Urothelium cell line (cell line): Measurements from ENCODE around the gene CREB5.
"Not testable (repeated sequence)": the region's sequence is repeated elsewhere in the genome, so short reads cannot be mapped to it uniquely, and the experiment has no call there.

Source experiments
- DNase-seq: peaks from one replicate; pipeline ENCODE4 v3.0.0; 2011; ENCODE audit warnings: low spot score, mixed read lengths
- FAIRE-seq: peaks from 2 replicates; lab custom pipeline; 2011; peaks lifted over from hg19 to GRCh38; lab: Jason Lieb, UNC

The CREB5 gene

GRCh38 chr7:28598586-28598985 lies 186.3 kb downstream of the CREB5 start:
- DNase-seq = no peak
- FAIRE-seq = no peak

GRCh38 chr7:28599411-28599810 lies 187.1 kb downstream of the CREB5 start:
- no peak for FAIRE-seq
- DNase-seq = no peak

- DNase-seq (no peak), FAIRE-seq (no peak)
Measured at GRCh38 chr7:28602282-28602681, 190.0 kb downstream of the CREB5 start.

DNA sequence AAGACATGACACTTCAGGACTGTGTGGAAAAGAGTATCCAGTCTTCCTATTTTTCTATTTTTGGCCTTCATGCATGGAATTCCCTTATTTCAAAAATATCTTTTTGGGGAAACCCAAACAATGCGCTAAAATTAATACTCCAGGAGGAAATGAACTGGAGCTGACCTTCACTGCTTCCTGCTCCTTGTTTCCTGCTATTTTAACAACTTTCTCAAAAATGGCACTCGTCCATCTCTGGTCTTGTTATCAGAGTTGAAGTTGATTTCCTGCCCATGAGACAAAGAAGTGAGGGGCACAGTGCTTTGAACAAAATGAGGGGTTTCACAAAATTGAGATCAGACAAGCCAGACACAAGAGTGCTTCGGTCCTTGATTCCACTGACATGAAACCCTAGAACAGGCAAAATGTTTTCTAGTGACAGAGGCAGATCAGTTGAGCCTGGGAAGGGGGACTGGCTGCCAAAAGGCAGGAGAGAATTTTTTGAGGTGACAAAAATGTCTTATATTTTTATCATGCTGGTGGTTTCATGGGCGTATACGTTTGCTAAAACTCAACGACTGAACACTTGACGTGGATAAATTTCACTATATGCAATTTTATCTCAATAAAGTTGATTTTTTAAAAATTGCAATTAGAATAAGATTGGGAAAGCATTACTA lies 193.2 kb downstream of the CREB5 start:
- no peak for FAIRE-seq

GRCh38 chr7:28606421-28606820 lies 194.1 kb downstream of the CREB5 start:
- DNase-seq = no peak
- no peak for FAIRE-seq

More for the DNA sequence above, 193.2 kb downstream of the CREB5 start:
- no peak for DNase-seq

DNA sequence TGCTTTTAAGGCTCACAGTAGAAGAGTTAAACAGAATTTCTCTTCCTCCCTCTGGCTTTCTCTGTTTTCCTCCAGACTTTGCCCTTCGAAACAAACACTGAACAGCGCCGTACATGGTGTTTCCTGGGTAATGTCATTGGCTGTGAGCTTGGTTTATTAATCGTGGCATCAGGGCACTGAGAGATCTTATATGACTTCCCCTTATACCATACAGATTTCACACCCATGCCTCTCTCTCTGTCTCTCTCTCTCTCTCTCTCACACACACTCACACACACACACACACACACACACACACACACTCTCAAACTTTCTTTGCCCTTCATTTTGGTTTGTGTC lies 195.5 kb downstream of the CREB5 start:
- DNase-seq (no peak), FAIRE-seq (no peak)

DNA sequence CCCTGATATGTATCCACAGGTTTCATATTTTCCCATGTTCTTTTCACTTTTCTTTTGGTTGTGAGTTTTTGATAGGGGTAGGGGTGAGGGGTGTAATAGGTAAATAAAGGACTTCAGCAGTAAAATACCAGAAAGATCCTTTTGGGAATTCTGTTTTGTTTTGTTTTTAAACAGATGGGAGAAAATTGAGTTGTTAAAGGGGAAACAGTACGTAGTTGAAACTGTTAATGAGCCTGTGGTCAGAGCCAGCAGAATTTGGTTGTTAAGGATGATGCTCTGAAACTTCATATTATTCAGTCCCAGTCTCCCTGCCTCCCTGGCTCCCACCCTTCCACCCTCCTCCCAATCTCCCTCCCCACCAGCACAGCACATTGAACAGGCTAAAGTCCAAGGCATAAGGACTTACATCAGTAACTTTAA lies 195.9 kb downstream of the CREB5 start:
- DNase-seq (no peak), FAIRE-seq (no peak)

GRCh38 chr7:28608731-28609130 lies 196.4 kb downstream of the CREB5 start:
- no peak for FAIRE-seq
- DNase-seq = no peak

- no peak for DNase-seq
- FAIRE-seq = peak; percentile 70
Measured at GRCh38 chr7:28609608-28610007, 197.3 kb downstream of the CREB5 start.

DNA sequence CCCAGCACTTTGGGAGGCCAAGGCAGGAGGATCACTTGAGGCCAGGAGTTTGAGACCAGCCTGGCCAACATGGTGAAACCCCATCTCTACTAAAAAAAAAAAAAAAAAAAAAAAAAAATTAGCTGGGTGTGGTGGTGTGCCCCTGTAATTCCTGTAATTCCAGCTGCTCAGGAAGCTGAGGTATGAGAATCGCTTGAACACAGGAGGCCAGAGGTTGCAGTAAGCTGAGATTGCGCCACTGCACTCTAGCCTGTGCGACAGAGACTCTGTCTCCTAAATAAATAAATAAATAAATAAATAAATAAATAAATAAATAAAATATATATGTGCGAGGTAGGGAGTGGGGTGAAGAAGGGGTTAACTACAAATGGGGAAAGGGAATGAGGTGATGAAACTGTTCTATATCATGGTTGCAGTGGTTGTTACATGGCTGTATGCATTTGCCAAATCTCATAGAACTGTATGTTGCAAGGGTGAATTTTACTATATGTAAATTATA lies 199.1 kb downstream of the CREB5 start:
- FAIRE-seq, DNase-seq: not testable (repeated sequence)

DNA sequence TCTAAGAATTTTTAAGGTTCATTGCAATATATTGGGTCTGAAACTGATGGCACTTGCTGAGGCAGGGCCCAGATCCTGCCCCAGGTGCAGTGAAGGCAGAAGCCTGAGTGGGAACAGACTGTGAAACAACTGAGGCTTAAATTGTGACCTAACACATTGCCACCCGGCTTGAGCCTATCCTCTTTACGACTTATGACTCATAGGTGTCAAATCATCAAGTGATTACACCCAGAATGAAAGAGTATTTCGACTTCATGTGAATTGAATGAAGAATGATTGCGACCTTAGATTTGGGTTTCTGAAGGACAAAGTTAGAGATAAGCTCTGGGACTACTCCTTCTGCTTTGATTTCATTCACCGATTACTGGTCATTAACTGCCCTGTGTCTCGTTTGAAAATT lies 200.9 kb downstream of the CREB5 start:
- DNase-seq (peak; percentile 17), FAIRE-seq (no peak)

DNA sequence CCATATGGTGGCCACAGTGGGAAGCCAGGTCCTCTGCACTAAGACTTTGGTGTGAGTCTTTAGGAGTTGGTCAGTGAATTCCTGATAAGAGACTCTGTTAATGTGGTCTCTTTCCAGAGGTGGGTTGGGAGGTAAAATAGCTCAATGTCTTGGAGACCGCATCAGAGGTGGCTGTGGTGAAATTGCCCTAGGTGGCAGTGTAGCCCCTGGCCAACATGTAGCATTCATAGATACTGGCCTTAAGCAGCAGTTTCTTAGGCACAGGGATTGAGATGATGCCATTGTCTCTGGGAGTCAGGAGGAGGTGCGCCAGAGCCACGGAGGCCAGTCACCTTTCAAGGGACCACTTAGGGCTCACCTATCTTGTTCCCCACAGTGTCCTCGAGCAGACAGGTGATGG lies 202.8 kb downstream of the CREB5 start:
- DNase-seq (no peak), FAIRE-seq (peak; percentile 71)

GRCh38 chr7:28617308-28617880 lies 205.1 kb downstream of the CREB5 start:
- no peak for DNase-seq
- no peak for FAIRE-seq

DNA sequence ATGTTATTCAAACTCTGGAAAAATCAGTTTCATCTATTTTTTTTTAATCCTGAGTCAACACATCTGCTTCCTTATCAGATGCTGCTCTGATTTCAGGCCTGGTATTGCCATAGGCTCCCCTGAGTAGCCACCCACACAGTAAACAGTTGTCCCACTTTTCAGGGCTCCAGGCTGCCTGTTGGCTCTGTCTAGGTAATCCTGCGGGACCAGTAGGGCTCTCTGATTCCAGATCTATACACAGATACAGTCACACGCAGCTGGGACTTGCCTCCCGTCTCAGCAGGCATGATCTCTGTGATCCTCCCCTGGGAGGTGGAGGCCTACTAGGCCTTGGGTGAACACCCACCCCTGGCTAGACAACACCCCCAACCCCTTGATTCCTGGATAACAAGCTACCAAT lies 206.1 kb downstream of the CREB5 start:
- FAIRE-seq (no peak), DNase-seq (no peak)

- DNase-seq (no peak), FAIRE-seq (no peak)
Measured at GRCh38 chr7:28619256-28619655, 206.9 kb downstream of the CREB5 start.

DNA sequence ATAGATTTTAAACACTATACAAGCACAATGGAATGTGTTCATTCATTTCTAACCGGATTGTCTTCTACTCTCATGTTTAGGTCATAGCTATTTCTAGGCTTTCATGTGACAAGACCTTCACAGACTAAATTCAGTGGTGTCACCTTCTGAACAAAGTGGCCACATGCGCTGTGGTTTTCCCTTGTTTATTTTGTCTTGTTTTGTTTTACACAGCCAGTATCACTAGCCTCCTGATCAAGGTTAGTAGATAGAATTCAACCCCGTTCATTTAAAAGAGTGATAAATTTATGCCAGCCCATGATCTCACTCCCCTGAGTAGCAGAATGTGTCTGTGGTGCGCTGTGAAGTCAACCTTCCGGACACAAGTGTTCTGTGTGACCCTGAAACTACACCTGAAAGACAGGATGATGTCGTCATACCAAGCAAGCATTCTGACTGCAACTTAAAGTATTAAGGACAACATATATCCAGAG lies 209.1 kb downstream of the CREB5 start:
- FAIRE-seq (peak; percentile 13), DNase-seq (no peak)

GRCh38 chr7:28623105-28623730 lies 210.9 kb downstream of the CREB5 start:
- peak; percentile 20 for FAIRE-seq
- DNase-seq = no peak

DNA sequence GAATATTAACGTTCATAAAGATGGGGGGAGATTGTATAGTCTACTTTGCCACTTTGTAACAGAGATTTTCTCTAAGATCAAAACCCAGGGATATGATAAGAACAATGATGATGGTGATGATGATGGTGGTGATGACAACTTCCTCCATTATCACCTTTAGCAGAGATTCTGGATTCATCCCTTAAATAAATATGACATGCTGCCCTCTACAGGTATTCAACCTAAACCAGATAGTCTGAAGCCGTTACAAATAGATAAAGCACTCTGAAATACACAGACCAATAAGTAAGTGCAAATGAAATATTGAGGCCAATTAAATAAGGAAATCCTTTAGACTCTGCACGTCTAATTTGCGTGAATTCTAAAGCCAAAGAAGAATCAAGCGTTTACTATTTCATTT lies 211.5 kb downstream of the CREB5 start:
- no peak for FAIRE-seq
- DNase-seq = peak; percentile 17

- no peak for DNase-seq
- FAIRE-seq = no peak
Measured at GRCh38 chr7:28625432-28625831, 213.1 kb downstream of the CREB5 start.

- DNase-seq (no peak), FAIRE-seq (no peak)
Measured at GRCh38 chr7:28626221-28626620, 213.9 kb downstream of the CREB5 start.

- FAIRE-seq (no peak), DNase-seq (peak; percentile 50)
Measured at GRCh38 chr7:28626624-28627262, 214.4 kb downstream of the CREB5 start.

DNA sequence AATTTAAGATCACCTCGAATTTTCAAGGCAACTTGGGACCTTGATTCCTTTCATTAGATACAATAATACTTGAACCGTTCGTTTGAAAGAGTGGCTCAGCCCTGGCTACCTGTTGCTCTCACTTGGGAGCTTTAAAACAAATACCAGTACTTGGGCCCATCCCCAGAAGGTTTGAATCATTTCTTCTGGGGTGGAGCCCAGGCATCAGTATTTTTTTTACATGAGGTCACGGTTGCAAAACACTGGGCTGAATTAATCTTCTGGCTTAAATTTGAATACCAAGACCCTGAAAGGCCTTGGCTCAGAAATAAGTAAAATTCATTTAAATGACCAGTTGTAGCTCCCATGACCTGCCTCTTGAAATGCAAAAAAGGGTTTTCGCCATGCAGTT lies 214.9 kb downstream of the CREB5 start:
- FAIRE-seq (no peak), DNase-seq (no peak)
